T-cell (primary cell): ENCODE data around the gene AP3M1. TPM values are rescaled to one million over a fixed set of nuclear protein-coding genes. Genes with fewer than 3 reads are reported as not detected.

Source experiments
- ATAC-seq, 4 experiments: fragments of 200-7000 bp in 3 of 4; fragments of 150-1000 bp in 1 of 4; cut with Tn5 transposase; replicated peaks in 1 of 4; 1 replicate in 3 of 4; 2 replicates in 1 of 4; pipeline ENCODE4 v1.10.0; 2021; ENCODE audit warnings: moderate library complexity in 3 of 4, mild to moderate bottlenecking in 2 of 4, moderate number of reproducible peaks in 1 of 4
- CTCF ChIA-PET, 2 donors: fragments of 300-600 bp; sonication (Branson Sonifier 250); formaldehyde crosslinking; loops; one replicate each; lab custom pipeline; 2022; ENCODE audit warnings: antibody characterized with exemption in 2 of 2; lab: Charles Lee
- POLR2A ChIA-PET, 2 donors: fragments of 300-600 bp; sonication (Branson Sonifier 250); formaldehyde crosslinking; loops; one replicate each; lab custom pipeline; 2022; ENCODE audit warnings: antibody characterized with exemption in 2 of 2; lab: Charles Lee
- DNase-seq, 35 experiments: peaks; one replicate each; pipeline versions ENCODE4 v3.0.0 to v3.0.0-alpha.2; 2013 to 2023
- H3K27ac ChIP-seq: one replicate; pipeline ENCODE4 v1.5.1; 2013; ENCODE audit warnings: low read length
- H3K27me3 ChIP-seq, 2 experiments: replicated peaks in 1 of 2; 1 replicate in 1 of 2; 2 replicates in 1 of 2; pipeline versions ENCODE4 v1.6.1 to v1.7.0; 2013; ENCODE audit warnings: low read length in 1 of 2, mixed read lengths in 1 of 2; ENCODE audit not compliant: control insufficient read depth in 2 of 2, insufficient read depth in 2 of 2; ENCODE audit errors: extremely low read depth in 1 of 2
- H3K36me3 ChIP-seq, 2 donors: 1 replicate in 1 of 2; 2 replicates in 1 of 2; pipeline versions ENCODE4 v1.6.1 to v1.7.0; 2013; ENCODE audit warnings: low read length in 1 of 2; ENCODE audit not compliant: control insufficient read depth in 2 of 2, insufficient read depth in 1 of 2; ENCODE audit errors: extremely low read depth in 1 of 2
- H3K4me1 ChIP-seq, 2 experiments: 1 replicate in 1 of 2; 2 replicates in 1 of 2; pipeline versions ENCODE4 v1.6.1 to v1.7.0; 2013; ENCODE audit warnings: low read length in 2 of 2, mixed read lengths in 1 of 2; ENCODE audit not compliant: insufficient read depth in 2 of 2, control insufficient read depth in 1 of 2; ENCODE audit errors: extremely low read depth in 1 of 2
- H3K4me3 ChIP-seq, 2 donors: 1 replicate in 1 of 2; 2 replicates in 1 of 2; pipeline versions ENCODE4 v1.5.1 to v1.7.0; 2013; ENCODE audit warnings: mild to moderate bottlenecking in 2 of 2, low read length in 1 of 2, moderate library complexity in 1 of 2; ENCODE audit not compliant: control insufficient read depth in 1 of 2; ENCODE audit errors: extremely low read depth in 1 of 2
- H3K9me3 ChIP-seq: 2 replicates; pipeline ENCODE4 v1.7.0; 2013
- H3K27ac Mint-ChIP-seq, 2 donors: one replicate each; pipeline ENCODE4 v1.8.0; 2020 to 2021; ENCODE audit warnings: mild to moderate bottlenecking in 2 of 2, mixed read lengths in 2 of 2
- H3K27me3 Mint-ChIP-seq, 2 donors: one replicate each; pipeline ENCODE4 v1.8.0; 2021 to 2022; ENCODE audit warnings: mixed read lengths in 2 of 2
- H3K36me3 Mint-ChIP-seq: one replicate; pipeline ENCODE4 v1.8.0; 2021; ENCODE audit warnings: mixed read lengths
- H3K4me1 Mint-ChIP-seq, 3 donors: one replicate each; pipeline ENCODE4 v1.8.0; 2020 to 2022; ENCODE audit warnings: mixed read lengths in 3 of 3, mild to moderate bottlenecking in 1 of 3
- H3K4me3 Mint-ChIP-seq, 3 donors: one replicate each; pipeline ENCODE4 v1.8.0; 2020 to 2022; ENCODE audit warnings: mild to moderate bottlenecking in 3 of 3, mixed read lengths in 3 of 3, moderate library complexity in 3 of 3
- H3K9me3 Mint-ChIP-seq, 3 donors: one replicate each; pipeline ENCODE4 v1.8.0; 2020 to 2022; ENCODE audit warnings: mixed read lengths in 3 of 3
- WGBS: methylation state at CpG from one replicate; pipeline ENCODE4 v1.1.5; 2013; ENCODE audit warnings: missing lambda C conversion rate; ENCODE audit not compliant: insufficient coverage; 5-methylcytosine and 5-hydroxymethylcytosine counted together
- total RNA-seq, 35 experiments: library from RNA in 6 of 35; stranded (reverse) in 6 of 35; fragments of 120-200 nt in 1 of 35; gene quantifications; one replicate each; pipeline versions ENCODE4 v1.2.1 to v1.2.4 and lab custom pipeline; 2013 to 2026

AP3M1 gene
- total RNA-seq, 5 donors from 2014 or later (not counting 1 experiment from before 2014, with no cell fraction given) = 25.8 to 37.1 (median 33.9) TPM

DNA sequence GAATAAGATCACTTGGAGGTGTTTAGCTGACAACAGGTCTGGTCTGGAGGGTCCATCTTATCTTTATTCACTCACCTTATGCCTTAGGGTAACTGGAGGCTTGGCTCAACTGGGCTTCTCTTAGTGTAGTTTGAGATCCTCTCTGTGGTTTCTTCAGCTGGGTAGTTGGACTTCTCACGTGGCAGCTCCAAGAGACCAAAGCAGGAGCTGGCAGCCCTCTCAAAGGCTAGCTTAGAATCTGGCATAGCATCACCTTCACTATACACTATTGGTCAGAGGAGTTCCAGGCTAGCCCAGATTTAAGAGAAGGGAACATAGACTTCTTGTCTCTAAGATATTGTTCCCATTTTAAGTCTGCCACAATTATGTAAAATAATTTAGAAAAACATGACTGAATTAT, 16.8 kb upstream of the AP3M1 start:
- Mint-ChIP-seq H3K4me3 (no peak overlapping the region), H3K27ac (no peak overlapping the region), H3K36me3 (no peaks in the 10 kb centered on the region), H3K9me3 (no peaks in the 10 kb centered on the region), H3K27me3 (no peaks in the 10 kb centered on the region), H3K4me1 (peaks cover 26 to 30% (median 29%) of the 10 kb centered on the region in 3 donors)
- ATAC-seq = no peak
- Histone ChIP-seq H3K4me1 (peaks cover 3% of the 10 kb centered on the region in 2 experiments), H3K9me3 (no peaks in the 10 kb centered on the region), H3K27me3 (no peaks in the 10 kb centered on the region), H3K27ac (no peak overlapping the region), H3K36me3 (no peaks in the 10 kb centered on the region), H3K4me3 (no peak overlapping the region)
- POLR2A ChIA-PET = interaction anchor here (0.5 to 1.2 kb wide), 2 partner anchors 9 to 1925 kb away, joined by 5 read pairs; no protein-coding TSS in a partner anchor
- DNase-seq = no peak
- CTCF ChIA-PET = interaction anchor here in 1 of 2 donors (0.9 kb wide), 1 partner anchor 9 kb away, joined by 3 read pairs; no protein-coding TSS in a partner anchor
- WGBS = no CpG with 5 or more reads among the region's 1 CpG

DNA sequence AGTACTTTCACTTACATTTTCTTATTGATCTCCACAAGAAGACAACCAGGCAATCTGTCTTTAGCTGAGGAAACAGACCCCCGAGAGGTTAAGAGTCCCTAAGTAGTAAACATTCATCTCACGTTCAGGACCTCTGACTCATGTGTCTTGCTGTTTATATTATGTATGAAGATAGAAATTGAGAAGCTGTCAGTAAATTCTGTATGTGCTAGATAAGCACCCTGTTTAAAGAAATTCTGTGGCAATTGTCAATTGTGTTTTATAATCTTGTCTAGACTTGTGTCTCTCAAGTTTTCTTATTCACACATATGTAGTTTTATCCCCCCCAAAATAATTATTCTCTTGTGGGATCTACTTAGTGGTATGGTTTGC, 14.9 kb upstream of the AP3M1 start:
- Mint-ChIP-seq H3K36me3 (peaks cover 4% of the 10 kb centered on the region), H3K9me3 (no peaks in the 10 kb centered on the region), H3K27me3 (no peaks in the 10 kb centered on the region), H3K4me1 (peaks cover 26 to 31% (median 30%) of the 10 kb centered on the region in 3 donors), H3K4me3 (no peak overlapping the region), H3K27ac (no peak overlapping the region)
- no peaks in the 10 kb centered on the region for H3K9me3 ChIP-seq
- ChIA-PET CTCF (interaction anchor here (0.5 to 0.7 kb wide), 3 partner anchors 98 to 1010 kb away, joined by 3 read pairs; no protein-coding TSS in a partner anchor), POLR2A (interaction anchor here in 1 of 2 donors (0.6 kb wide), 1 partner anchor 11 kb away, joined by 3 read pairs; no protein-coding TSS in a partner anchor)
- H3K27ac ChIP-seq = no peak overlapping the region
- no CpG with 5 or more reads among the region's 2 CpGs for WGBS
- no peak for DNase-seq
- ATAC-seq = no peak
- H3K27me3 ChIP-seq = no peaks in the 10 kb centered on the region
- no peak overlapping the region for H3K4me3 ChIP-seq
- H3K36me3 ChIP-seq = no peaks in the 10 kb centered on the region
- peaks cover 3% of the 10 kb centered on the region in 2 experiments for H3K4me1 ChIP-seq

DNA sequence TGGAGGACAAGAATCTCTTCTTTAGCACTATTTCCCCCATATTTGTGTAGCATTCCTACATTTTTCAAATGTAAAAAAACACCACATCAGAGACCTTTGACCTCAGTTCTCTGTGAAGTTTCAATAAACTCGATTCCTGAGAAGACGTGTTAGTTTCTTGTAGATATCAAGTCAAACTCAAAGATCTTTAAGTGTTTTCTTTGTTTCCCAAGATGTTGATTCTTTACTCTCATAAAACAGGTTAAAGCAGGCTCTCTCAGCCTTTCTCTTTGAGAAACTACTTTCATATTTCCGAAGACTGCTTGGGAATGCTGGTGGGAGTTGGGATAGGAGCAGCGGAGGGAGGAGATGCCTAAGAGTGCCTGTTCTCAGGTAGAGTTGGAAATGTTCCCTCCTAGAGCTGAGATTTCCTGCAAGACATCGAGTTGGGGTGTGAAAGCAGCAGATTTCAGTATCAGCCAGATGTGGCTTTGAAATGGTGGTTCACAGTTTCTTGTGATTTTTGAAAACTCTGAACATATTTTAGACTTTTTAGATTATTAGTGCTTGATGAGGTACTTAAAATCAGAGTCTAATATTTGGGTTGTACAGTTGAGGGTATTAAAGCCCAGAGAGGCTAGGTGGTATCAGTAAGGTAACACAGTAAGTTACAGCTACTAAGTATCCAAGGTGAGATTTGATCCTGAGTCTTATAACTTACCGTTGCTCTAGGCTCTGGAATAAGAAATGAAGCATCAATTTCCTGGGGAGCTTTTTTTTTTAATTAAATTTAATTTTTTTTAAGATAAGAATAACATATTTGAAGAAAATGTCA, 14.3 kb upstream of the AP3M1 start:
- Mint-ChIP-seq H3K36me3 (peaks cover 4% of the 10 kb centered on the region), H3K4me3 (no peak overlapping the region), H3K9me3 (no peaks in the 10 kb centered on the region), H3K27ac (no peak overlapping the region), H3K4me1 (peaks cover 26 to 31% (median 30%) of the 10 kb centered on the region in 3 donors), H3K27me3 (no peaks in the 10 kb centered on the region)
- H3K4me3 ChIP-seq = no peak overlapping the region
- POLR2A ChIA-PET = interaction anchor here in 1 of 2 donors (0.6 kb wide), 1 partner anchor 12 kb away, joined by 3 read pairs; no protein-coding TSS in a partner anchor
- ATAC-seq (no peak), DNase-seq (no peak)
- H3K4me1 ChIP-seq = peaks cover 3% of the 10 kb centered on the region in 2 experiments
- no peaks in the 10 kb centered on the region for H3K36me3 ChIP-seq
- no peaks in the 10 kb centered on the region for H3K9me3 ChIP-seq
- CTCF ChIA-PET = interaction anchor here (0.6 to 0.7 kb wide), 3 partner anchors 98 to 1010 kb away, joined by 3 read pairs; no protein-coding TSS in a partner anchor
- no peak overlapping the region for H3K27ac ChIP-seq
- H3K27me3 ChIP-seq = no peaks in the 10 kb centered on the region
- 58% methylated on average over 2 of the region's 6 CpGs for WGBS

GRCh38 chr10:74163319-74164068, 12.9 kb upstream of the AP3M1 start:
- Mint-ChIP-seq H3K27ac (no peak overlapping the region), H3K36me3 (peaks cover 4% of the 10 kb centered on the region), H3K4me3 (no peak overlapping the region), H3K9me3 (no peaks in the 10 kb centered on the region), H3K4me1 (peaks cover 20 to 25% (median 21%) of the 10 kb centered on the region in 3 donors), H3K27me3 (no peaks in the 10 kb centered on the region)
- CTCF ChIA-PET = no interaction called here
- POLR2A ChIA-PET = interaction anchor here in 1 of 2 donors (1.0 kb wide), 1 partner anchor 301 kb away, joined by 4 read pairs; no protein-coding TSS in a partner anchor
- DNase-seq (no peak), ATAC-seq (no peak)
- no CpG with 5 or more reads among the region's 3 CpGs for WGBS
- no peaks in the 10 kb centered on the region for H3K9me3 ChIP-seq
- no peak overlapping the region for H3K4me3 ChIP-seq
- H3K27me3 ChIP-seq = no peaks in the 10 kb centered on the region
- H3K36me3 ChIP-seq = no peaks in the 10 kb centered on the region
- H3K4me1 ChIP-seq = peaks cover 0 to 3% of the 10 kb centered on the region in 2 experiments
- no peak overlapping the region for H3K27ac ChIP-seq

- H3K27ac ChIP-seq = no peak overlapping the region
- no peak for DNase-seq
- no peaks in the 10 kb centered on the region for H3K36me3 ChIP-seq
- peaks cover 0 to 3% of the 10 kb centered on the region in 2 experiments for H3K4me1 ChIP-seq
- H3K4me3 ChIP-seq = no peak overlapping the region
- no peak for ATAC-seq
- H3K9me3 Mint-ChIP-seq = no peaks in the 10 kb centered on the region
- H3K9me3 ChIP-seq = no peaks in the 10 kb centered on the region
- H3K4me1 Mint-ChIP-seq = peaks cover 25 to 27% (median 26%) of the 10 kb centered on the region in 3 donors
- peaks cover 4% of the 10 kb centered on the region for H3K36me3 Mint-ChIP-seq
- POLR2A ChIA-PET = no interaction called here
- no peak overlapping the region for H3K27ac Mint-ChIP-seq
- no peaks in the 10 kb centered on the region for H3K27me3 ChIP-seq
- no CpG with 5 or more reads among the region's 3 CpGs for WGBS
- CTCF ChIA-PET = no interaction called here
- H3K27me3 Mint-ChIP-seq = no peaks in the 10 kb centered on the region
- H3K4me3 Mint-ChIP-seq = no peak overlapping the region
These were observed 9.4 kb upstream of the AP3M1 start for GRCh38 chr10:74160013-74160412.

GRCh38 chr10:74156919-74157289, 6.3 kb upstream of the AP3M1 start:
- H3K4me3 Mint-ChIP-seq = no peak overlapping the region
- ATAC-seq (no peak), DNase-seq (no peak)
- no peaks in the 10 kb centered on the region for H3K27me3 ChIP-seq
- H3K4me1 Mint-ChIP-seq = peaks cover 34 to 43% (median 36%) of the 10 kb centered on the region in 3 donors
- H3K27ac Mint-ChIP-seq = no peak overlapping the region
- no peaks in the 10 kb centered on the region for H3K9me3 ChIP-seq
- CTCF ChIA-PET = interaction anchor here (0.5 to 0.7 kb wide), 2 partner anchors 973 to 1060 kb away, joined by 3 to 4 read pairs; no protein-coding TSS in a partner anchor
- no peaks in the 10 kb centered on the region for H3K27me3 Mint-ChIP-seq
- H3K36me3 ChIP-seq = no peaks in the 10 kb centered on the region
- no peaks in the 10 kb centered on the region for H3K9me3 Mint-ChIP-seq
- H3K4me3 ChIP-seq = no peak overlapping the region
- H3K4me1 ChIP-seq = peaks cover 3 to 4% of the 10 kb centered on the region in 2 experiments
- POLR2A ChIA-PET = interaction anchor here in 1 of 2 donors (0.6 to 0.7 kb wide), 2 partner anchors 12 to 103 kb away, joined by 3 read pairs; no protein-coding TSS in a partner anchor
- no CpG with 5 or more reads among the region's 2 CpGs for WGBS
- no peak overlapping the region for H3K27ac ChIP-seq
- no peaks in the 10 kb centered on the region for H3K36me3 Mint-ChIP-seq
